IgD-negative memory B cell (primary cell): ENCODE measurements around the gene GAS6. TPM values are rescaled to one million over a fixed set of nuclear protein-coding genes. Genes with fewer than 3 reads are reported as not detected.
"Not testable (repeated sequence)": the region's sequence is repeated elsewhere in the genome, so short reads cannot be mapped to it uniquely, and the experiment has no call there.

Source experiments
- H3K27ac Mint-ChIP-seq, 3 donors: one replicate each; pipeline ENCODE4 v1.8.0; 2020 to 2022; ENCODE audit warnings: mild to moderate bottlenecking in 3 of 3, mixed read lengths in 3 of 3, moderate library complexity in 1 of 3
- H3K27me3 Mint-ChIP-seq: one replicate; pipeline ENCODE4 v1.8.0; 2021; ENCODE audit warnings: mixed read lengths
- H3K36me3 Mint-ChIP-seq: one replicate; pipeline ENCODE4 v1.8.0; 2020; ENCODE audit warnings: mild to moderate bottlenecking, mixed read lengths
- H3K4me1 Mint-ChIP-seq, 3 donors: one replicate each; pipeline ENCODE4 v1.8.0; 2020 to 2022; ENCODE audit warnings: mixed read lengths in 3 of 3, mild to moderate bottlenecking in 1 of 3
- H3K4me3 Mint-ChIP-seq, 4 donors: one replicate each; pipeline ENCODE4 v1.8.0; 2020 to 2022; ENCODE audit warnings: mild to moderate bottlenecking in 4 of 4, mixed read lengths in 4 of 4, moderate library complexity in 3 of 4
- H3K9me3 Mint-ChIP-seq, 3 donors: one replicate each; pipeline ENCODE4 v1.8.0; 2020 to 2021; ENCODE audit warnings: mixed read lengths in 3 of 3, mild to moderate bottlenecking in 1 of 3
- polyA plus RNA-seq: library from polyadenylated mRNA; unstranded; fragments of 300-500 nt; fragmentation: Illumina TruSeq; gene quantifications from one replicate; pipeline ENCODE4 v1.2.3, GENCODE V29; 2021

GAS6 gene
- polyA plus RNA-seq, result 0.60 TPM

DNA sequence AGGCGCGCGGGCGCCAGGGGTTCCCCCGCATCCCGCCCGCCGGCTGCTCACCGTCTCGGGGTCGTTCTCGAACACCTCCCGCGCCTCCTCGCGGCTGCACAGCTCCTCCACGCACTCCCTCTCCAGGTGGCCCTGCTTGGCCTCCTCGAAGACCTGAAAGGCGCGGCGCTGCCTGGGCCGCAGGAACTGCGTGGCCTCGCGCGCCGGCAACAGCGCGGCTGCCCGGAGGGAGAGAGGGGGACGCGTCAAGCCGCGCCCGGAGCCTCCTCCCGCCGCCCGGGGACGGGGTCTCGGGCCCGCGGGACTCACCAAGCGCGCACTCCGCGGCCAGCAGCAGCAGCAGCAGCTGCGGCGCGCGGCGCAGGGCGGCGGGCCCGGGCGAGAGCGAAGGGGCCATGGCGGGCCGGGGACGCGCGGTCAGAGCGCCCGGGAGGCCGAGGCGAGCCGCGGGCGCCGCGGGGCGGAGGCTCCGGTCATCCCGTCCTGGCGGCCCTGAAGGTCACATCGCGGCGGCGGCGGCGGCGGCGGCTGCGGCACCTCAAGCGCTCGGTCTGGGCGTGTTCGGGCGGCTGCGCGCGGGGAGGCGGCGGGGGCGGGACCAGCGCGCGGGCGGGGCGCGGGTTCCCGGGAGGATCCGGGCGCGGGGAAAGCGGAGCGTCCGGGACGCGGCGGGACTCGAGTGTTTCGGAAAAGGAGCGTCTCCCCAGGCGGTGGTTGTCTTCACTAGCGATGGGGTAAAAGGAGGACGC, at the start of gene GAS6:
TSS of gene GAS6 (minus strand) at position 553 of the 749 bp plus-strand sequence. CDS start at position 397, 156 bp downstream.
- H3K4me3 Mint-ChIP-seq, result peak within 1 kb of the TSS; percentile 74 to 88 (median 84)
- peaks cover 4% of the 10 kb centered on the region for H3K36me3 Mint-ChIP-seq
- H3K27ac Mint-ChIP-seq, result peak within 1 kb of the TSS in 2 of 3 donors; percentile 27 to 74
- peaks cover 0 to 8% (median 8%) of the 10 kb centered on the region in 3 donors for H3K9me3 Mint-ChIP-seq
- H3K4me1 Mint-ChIP-seq, result peaks cover 6 to 13% (median 12%) of the 10 kb centered on the region in 3 donors
- H3K27me3 Mint-ChIP-seq, result peaks cover 32% of the 10 kb centered on the region

DNA sequence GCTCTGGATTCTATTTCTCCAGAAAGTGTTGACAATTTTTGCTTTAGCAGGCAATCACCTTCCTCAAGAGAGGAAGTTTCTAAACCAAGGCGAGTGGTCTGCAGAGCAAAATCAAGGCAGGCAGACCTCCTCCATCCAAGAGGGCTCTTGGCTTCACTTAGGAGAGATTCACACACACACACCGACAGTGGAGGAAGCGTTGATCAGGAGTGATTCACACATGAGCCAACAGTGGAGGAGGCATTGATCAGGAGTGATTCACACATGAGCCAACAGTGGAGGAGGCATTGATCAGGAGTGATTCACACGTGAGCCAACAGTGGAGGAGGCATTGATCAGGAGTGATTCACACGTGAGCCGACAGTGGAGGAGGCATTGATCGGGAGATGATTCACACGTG, 49.5 kb upstream of the GAS6 start:
- H3K4me3 Mint-ChIP-seq, H3K36me3 Mint-ChIP-seq, H3K27ac Mint-ChIP-seq, H3K4me1 Mint-ChIP-seq: not testable (repeated sequence)
- H3K27me3 Mint-ChIP-seq, result peaks cover 25% of the 10 kb centered on the region
- H3K9me3 Mint-ChIP-seq, result peaks cover 7 to 12% (median 9%) of the 10 kb centered on the region in 3 donors

DNA sequence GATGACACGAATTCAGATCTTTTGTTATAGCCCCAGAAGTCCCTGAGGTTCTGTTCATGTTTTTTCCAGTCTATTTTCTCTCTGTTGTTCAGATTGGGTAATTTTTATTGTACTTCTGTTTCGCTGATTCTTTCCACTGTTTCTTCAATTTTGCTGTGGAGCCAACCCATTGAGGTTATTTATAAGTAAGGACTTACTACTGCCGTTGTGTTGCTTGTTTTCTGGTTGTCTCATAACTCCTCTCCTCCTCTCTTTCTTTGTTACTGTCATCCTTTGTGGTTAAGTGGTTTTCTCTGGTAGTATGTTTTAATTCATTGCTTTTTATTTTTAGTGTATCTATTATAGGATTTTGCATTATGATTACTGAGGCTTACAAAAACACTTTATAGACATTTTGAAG, 48.7 kb upstream of the GAS6 start:
- H3K27ac Mint-ChIP-seq, result no peak overlapping the region
- peaks cover 7 to 12% (median 9%) of the 10 kb centered on the region in 3 donors for H3K9me3 Mint-ChIP-seq
- H3K27me3 Mint-ChIP-seq, result peaks cover 26% of the 10 kb centered on the region
- peaks cover 1% of the 10 kb centered on the region for H3K36me3 Mint-ChIP-seq
- H3K4me3 Mint-ChIP-seq, result no peak overlapping the region
- peaks cover 5 to 7% (median 5%) of the 10 kb centered on the region in 3 donors for H3K4me1 Mint-ChIP-seq

DNA sequence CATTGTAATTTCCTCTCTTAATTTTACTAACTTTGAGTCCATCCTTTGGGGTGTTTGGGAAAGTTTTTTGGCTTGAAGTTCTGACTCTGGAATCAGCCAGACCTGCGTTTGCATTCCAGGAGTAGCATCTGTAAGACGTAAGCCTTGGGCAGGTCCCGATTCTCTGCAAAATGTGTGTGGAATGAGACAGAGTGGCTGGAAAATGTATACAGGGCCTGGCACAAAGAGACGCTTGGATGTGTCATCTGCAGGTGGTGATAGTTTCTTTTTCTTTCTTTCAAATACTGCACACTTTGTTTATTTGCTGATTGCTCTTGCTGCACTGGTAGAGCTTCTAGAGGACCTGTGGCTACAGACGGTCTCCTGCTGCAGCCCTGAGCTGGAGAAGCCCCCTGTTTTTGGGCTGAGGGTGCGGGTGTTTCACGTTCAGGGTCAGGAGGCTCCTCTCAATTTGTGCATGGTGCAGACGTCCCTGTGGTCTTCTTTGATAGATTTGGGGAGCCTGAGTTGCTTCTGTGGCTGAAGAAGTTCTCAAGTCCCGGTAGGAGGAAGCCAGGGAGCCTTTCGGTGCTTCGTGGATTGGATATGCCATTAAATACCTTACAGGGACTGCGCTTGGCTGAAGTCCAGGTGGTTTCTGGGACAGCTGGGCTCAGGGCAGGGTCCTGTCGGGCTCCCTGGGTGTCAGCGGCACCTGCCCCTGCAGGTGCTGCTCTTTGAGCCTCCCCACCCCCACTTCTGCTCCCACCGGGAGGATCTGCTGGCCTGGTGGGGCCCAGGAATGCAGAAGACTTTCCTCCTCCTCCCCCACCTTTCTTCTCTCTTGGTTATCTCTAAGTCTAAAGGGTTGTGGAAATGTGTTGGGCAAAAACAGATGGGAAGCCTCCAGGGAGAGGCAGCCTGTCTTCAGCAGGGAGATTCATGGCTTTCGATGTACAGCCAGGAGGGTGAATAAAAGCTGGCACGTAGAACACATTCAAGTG, 44.0 kb upstream of the GAS6 start:
- Mint-ChIP-seq H3K27ac (no peak overlapping the region), H3K4me1 (peaks cover 5 to 7% (median 5%) of the 10 kb centered on the region in 3 donors), H3K4me3 (peak overlapping the region in 1 of 4 donors; percentile 53), H3K9me3 (peaks cover 7 to 9% (median 7%) of the 10 kb centered on the region in 3 donors), H3K27me3 (peaks cover 23% of the 10 kb centered on the region), H3K36me3 (peaks cover 1% of the 10 kb centered on the region)

DNA sequence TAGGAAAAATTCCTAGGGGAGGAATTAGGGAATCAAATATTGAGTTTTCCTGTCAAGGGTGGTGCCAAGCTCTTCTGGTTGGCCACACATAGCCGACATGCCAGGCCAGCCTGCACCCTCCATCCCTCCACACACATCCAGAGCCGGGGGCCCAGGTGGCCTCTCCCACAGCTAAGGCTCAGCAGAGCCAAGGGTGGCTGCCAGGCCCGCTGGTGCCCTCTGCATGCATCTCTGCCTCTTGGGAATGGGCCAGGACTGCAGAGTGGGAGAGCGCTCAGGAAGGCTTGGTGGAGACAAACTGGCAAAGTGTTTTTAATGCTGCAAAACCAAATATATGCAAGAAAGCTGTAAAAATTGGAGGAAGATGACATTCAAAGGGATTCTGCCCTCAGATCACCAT, 42.7 kb upstream of the GAS6 start:
- no peak overlapping the region for H3K4me3 Mint-ChIP-seq
- H3K27ac Mint-ChIP-seq, result no peak overlapping the region
- H3K9me3 Mint-ChIP-seq, result no peaks in the 10 kb centered on the region
- peaks cover 5 to 7% (median 5%) of the 10 kb centered on the region in 3 donors for H3K4me1 Mint-ChIP-seq
- peaks cover 1% of the 10 kb centered on the region for H3K36me3 Mint-ChIP-seq
- peaks cover 17% of the 10 kb centered on the region for H3K27me3 Mint-ChIP-seq

DNA sequence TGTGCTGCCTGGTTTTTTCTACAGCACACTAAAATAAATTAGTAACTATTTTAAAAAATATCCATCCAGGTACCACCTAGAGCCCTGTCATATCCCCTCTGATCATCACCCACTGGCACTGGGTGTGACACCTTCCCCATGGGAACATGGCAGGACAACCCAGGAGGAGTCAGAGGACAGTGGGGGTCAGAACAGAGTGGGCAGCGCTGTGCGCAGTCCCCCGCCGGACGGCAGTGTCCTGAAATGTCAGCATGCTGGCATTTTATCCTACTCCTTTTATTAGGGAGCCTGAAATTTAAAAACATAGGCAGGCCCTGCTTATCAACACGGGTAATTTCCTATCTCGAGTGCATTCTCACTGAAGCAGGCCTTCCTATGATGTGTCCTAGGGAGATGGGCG, 42.1 kb upstream of the GAS6 start:
- Mint-ChIP-seq H3K9me3 (no peaks in the 10 kb centered on the region), H3K36me3 (peaks cover 1% of the 10 kb centered on the region), H3K4me3 (no peak overlapping the region), H3K27me3 (peaks cover 15% of the 10 kb centered on the region), H3K27ac (no peak overlapping the region), H3K4me1 (peaks cover 5 to 7% (median 5%) of the 10 kb centered on the region in 3 donors)

DNA sequence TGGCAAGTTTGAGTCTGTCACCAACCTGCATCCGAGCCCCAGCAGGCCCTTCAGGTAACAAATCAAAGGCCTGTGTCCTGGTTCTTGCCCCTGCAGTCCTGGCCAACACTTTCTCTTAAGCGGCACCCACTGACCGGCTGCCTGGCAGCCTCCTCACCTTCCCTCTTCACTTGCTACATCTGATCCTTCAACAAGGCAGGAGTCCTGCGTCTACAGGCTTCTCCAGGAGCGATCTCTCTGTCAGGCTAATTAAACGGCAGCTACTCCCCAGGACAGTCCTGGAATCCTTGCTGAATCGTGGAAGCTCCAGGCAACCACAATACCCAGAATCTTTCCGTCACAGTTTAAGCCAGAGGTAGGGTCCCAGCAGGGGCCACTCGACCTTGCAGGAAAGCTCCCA, 41.1 kb upstream of the GAS6 start:
- Mint-ChIP-seq H3K27ac (no peak overlapping the region), H3K9me3 (no peaks in the 10 kb centered on the region), H3K27me3 (peaks cover 15% of the 10 kb centered on the region), H3K36me3 (peaks cover 1% of the 10 kb centered on the region), H3K4me3 (no peak overlapping the region), H3K4me1 (peaks cover 5 to 7% (median 5%) of the 10 kb centered on the region in 3 donors)

DNA sequence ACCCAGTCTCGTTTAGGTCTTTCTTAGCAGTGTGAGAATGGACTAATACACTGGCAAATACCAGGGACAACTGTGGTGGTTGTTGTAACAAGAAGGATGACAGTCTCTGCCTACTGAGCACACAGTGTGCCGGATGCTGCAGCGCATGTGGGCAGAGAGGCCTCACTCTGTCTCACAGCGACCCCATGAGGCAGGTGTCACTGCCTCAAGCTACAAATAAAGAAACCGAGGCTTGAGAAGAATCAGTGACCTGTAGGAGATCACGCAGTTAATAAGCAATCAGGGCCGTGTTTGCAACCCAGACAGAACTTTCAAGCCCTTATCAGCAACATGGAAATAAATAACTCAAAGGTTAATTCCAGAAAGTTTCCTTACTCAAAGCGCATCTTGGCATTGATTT, 40.5 kb upstream of the GAS6 start:
- H3K4me3 Mint-ChIP-seq, result no peak overlapping the region
- H3K36me3 Mint-ChIP-seq, result peaks cover 1% of the 10 kb centered on the region
- no peaks in the 10 kb centered on the region for H3K9me3 Mint-ChIP-seq
- H3K27ac Mint-ChIP-seq, result no peak overlapping the region
- peaks cover 5 to 7% (median 5%) of the 10 kb centered on the region in 3 donors for H3K4me1 Mint-ChIP-seq
- H3K27me3 Mint-ChIP-seq, result peaks cover 15% of the 10 kb centered on the region

DNA sequence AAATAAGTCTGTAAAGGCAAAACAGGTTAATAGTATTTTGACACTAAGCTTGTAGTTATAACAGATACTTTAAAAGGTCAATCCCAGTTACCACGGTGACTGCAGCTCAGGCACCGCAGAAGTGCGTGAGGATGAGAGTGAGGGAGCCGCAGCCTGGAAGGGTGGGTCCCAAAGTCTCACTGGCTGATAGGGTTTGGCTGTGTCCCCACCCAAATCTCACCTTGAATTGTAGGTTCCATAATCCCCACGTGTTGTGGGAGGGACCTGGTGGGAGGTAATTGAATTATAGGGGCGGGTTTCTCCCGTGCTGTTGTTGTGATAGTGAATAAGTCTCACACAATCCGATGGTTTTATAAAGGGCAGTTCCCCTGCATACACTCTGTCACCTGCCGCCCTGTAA, 40.0 kb upstream of the GAS6 start:
- no peak overlapping the region for H3K27ac Mint-ChIP-seq
- H3K4me3 Mint-ChIP-seq, result no peak overlapping the region
- H3K27me3 Mint-ChIP-seq, result peaks cover 15% of the 10 kb centered on the region
- no peaks in the 10 kb centered on the region for H3K9me3 Mint-ChIP-seq
- H3K4me1 Mint-ChIP-seq, result peaks cover 5 to 7% (median 5%) of the 10 kb centered on the region in 3 donors
- H3K36me3 Mint-ChIP-seq, result peaks cover 1% of the 10 kb centered on the region

DNA sequence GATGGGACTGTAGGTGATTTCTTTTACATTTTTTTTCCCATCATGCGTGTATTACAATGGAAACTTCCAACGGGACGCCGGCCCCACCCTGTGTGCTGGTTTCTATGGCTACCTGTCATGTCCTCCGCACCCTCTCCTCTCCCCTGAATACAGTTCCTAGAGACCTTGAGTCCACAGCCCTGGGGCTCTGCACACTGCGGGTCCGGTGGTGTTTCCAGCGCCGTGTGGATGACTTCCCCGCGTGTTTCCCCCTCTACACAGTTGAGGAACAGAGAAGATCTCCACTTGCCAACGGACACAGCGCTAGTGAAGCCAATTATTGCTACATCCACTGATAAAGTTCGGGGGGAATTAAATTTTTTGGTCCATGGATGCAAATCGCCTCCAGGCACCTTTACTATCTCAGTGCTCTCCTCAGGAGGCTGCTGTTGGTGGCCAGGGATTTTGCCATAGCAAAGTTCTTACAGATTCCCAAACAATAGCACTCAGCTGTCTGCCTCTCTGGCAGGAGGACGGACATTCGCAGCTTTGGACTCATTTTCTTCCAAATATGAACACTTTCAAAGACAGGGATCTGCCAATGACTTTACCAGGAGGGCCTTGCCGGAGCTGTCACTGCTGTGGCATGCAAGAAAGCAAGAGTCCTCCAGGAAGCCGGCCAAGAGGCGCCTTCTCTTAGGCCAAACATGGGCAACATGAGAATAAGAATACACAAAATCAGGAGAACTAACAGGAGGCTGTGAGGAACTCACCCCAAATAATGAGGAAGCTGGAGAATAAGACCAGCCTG, 39.3 kb upstream of the GAS6 start:
- peak overlapping the region in 1 of 3 donors; percentile 29 for H3K27ac Mint-ChIP-seq
- H3K9me3 Mint-ChIP-seq, result no peaks in the 10 kb centered on the region
- H3K4me1 Mint-ChIP-seq, result peaks cover 0 to 2% (median 0%) of the 10 kb centered on the region in 3 donors
- peaks cover 1% of the 10 kb centered on the region for H3K36me3 Mint-ChIP-seq
- peaks cover 10% of the 10 kb centered on the region for H3K27me3 Mint-ChIP-seq
- H3K4me3 Mint-ChIP-seq, result no peak overlapping the region

DNA sequence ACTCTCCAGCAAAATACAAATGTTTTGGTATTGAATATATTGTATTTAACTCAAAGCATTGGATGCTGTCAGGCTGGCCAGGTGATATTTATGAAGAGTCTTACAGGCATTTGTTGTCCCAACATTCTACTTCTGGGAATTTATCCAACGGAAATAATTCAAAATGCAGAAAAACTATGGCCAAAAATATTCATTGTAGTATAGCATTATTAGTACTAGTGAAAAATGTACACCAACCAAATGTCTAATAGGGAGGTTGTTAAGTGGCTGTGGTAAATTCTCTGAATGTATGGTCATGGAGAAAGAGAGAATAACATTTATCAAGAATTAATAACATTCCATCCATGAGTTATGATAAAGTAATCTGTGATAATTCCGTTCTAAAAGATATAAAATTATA, 38.6 kb upstream of the GAS6 start:
- Mint-ChIP-seq H3K4me3 (no peak overlapping the region), H3K9me3 (no peaks in the 10 kb centered on the region), H3K36me3 (no peaks in the 10 kb centered on the region), H3K27me3 (peaks cover 12% of the 10 kb centered on the region), H3K4me1 (no peaks in the 10 kb centered on the region), H3K27ac (no peak overlapping the region)

DNA sequence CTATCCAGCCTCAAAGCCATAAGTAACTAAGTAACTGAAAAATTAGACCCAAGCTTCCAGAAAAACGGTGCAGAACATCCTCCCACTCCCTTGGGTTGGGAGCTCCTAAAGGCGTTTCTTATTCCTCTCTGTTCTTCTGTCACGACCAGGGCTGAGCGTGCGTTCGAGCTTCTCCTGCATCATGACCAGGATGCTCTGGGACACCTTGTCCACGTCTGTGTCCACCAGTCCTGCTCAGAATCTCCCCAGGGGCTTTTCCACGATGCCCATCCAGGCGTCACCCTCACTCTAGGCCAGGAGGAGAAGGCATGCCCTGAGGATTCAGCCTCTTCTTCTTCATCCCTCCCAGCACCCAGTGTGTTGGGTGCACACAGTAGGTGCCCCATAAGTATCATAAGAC, 37.8 kb upstream of the GAS6 start:
- no peak overlapping the region for H3K27ac Mint-ChIP-seq
- no peaks in the 10 kb centered on the region for H3K36me3 Mint-ChIP-seq
- no peaks in the 10 kb centered on the region for H3K4me1 Mint-ChIP-seq
- H3K4me3 Mint-ChIP-seq, result no peak overlapping the region
- peaks cover 13% of the 10 kb centered on the region for H3K27me3 Mint-ChIP-seq
- no peaks in the 10 kb centered on the region for H3K9me3 Mint-ChIP-seq

DNA sequence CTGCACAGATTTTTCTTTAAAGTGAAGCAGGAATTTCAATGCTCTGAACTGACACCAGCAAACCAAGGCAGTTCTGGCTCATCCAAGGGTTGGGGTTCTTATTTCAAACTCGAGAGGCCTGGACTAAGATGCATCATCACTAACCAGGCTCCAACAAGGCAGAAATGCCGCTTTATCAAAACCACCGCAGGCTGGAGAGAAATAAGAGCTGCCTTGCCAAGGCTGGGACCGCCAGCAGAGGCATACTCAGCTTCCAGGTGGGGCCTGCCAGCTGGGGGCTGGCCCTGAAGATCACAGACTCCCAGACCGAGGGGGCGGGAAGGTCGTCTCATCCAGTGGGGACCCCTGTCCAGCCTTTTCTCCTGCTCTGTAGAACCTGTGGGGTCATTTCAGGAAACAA, 37.4 kb upstream of the GAS6 start:
- no peaks in the 10 kb centered on the region for H3K9me3 Mint-ChIP-seq
- no peaks in the 10 kb centered on the region for H3K36me3 Mint-ChIP-seq
- peaks cover 15% of the 10 kb centered on the region for H3K27me3 Mint-ChIP-seq
- no peak overlapping the region for H3K27ac Mint-ChIP-seq
- H3K4me1 Mint-ChIP-seq, result no peaks in the 10 kb centered on the region
- H3K4me3 Mint-ChIP-seq, result no peak overlapping the region

DNA sequence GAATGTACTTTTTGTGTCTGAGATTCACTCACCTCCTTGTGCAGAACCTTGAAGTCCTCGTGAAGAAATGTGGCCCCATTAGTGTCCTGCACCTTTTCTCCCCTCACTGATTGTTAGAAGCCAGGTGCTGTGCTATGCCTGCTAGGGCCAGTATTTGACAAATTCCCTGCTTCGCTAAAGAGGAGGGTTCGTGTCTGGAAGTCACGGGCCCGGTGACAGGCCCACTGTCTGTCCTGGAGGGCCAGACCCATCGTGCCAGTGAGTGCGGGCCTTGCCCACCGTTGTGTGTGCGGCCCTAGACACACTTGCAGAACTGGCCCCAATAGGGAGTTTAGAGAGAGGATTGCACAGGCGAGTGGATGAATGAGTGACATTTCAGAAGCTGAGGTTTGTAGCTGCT, 36.8 kb upstream of the GAS6 start:
- H3K27me3 Mint-ChIP-seq, result peaks cover 17% of the 10 kb centered on the region
- no peaks in the 10 kb centered on the region for H3K4me1 Mint-ChIP-seq
- H3K36me3 Mint-ChIP-seq, result no peaks in the 10 kb centered on the region
- H3K27ac Mint-ChIP-seq, result peak overlapping the region in 1 of 3 donors; percentile 69
- H3K4me3 Mint-ChIP-seq, result peak overlapping the region in 1 of 4 donors; percentile 78
- no peaks in the 10 kb centered on the region for H3K9me3 Mint-ChIP-seq
